ENCODE results near the gene CHST15.

DNA sequence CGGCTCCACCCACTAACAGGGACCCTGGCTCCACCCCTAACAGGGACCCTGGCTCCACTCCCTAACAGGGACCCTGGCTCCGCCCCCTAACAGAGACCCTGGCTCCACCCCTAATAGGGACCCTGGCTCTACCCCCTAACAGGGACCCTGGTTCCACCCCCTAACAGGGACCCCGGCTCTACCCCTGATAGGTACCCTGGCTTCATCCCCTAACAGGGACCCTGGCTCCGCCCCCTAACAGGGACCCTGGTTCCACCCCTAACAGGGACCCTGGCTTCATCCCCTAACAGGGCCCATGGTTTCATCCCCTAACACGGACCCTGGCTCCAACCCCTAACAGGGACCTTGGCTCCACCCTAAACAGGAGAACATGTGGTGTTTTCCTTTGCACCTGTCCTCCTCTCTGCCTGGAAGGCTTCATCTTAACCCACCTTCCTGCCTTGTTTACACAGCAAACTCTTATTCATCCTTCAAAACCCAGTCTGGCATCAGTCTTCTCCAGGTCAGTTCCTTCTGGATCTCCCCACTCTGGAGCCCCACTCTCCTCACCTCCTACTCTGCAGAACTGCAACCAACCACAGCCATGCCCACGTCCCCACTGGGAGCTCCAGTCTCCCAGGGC is 58.0 kb downstream of the CHST15 start:
- TF ChIP-seq, protein P1, sequence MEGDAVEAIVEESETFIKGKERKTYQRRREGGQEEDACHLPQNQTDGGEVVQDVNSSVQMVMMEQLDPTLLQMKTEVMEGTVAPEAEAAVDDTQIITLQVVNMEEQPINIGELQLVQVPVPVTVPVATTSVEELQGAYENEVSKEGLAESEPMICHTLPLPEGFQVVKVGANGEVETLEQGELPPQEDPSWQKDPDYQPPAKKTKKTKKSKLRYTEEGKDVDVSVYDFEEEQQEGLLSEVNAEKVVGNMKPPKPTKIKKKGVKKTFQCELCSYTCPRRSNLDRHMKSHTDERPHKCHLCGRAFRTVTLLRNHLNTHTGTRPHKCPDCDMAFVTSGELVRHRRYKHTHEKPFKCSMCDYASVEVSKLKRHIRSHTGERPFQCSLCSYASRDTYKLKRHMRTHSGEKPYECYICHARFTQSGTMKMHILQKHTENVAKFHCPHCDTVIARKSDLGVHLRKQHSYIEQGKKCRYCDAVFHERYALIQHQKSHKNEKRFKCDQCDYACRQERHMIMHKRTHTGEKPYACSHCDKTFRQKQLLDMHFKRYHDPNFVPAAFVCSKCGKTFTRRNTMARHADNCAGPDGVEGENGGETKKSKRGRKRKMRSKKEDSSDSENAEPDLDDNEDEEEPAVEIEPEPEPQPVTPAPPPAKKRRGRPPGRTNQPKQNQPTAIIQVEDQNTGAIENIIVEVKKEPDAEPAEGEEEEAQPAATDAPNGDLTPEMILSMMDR (IDR thresholded peaks at IDR 0.05; ENCODE audit: borderline replicate concordance, extremely low read depth, low read length, poor library complexity, severe bottlenecking) = no peak
- TF ChIP-seq EZH2 (IDR thresholded peaks at IDR 0.05; ENCODE audit: borderline replicate concordance, low read depth, low read length, severe bottlenecking) = no peak
